ENCODE data around the gene PEDS1. TPM values are rescaled to one million over a fixed set of nuclear protein-coding genes. Genes with fewer than 3 reads are reported as not detected.
"Not testable (repeated sequence)": the region's sequence is repeated elsewhere in the genome, so short reads cannot be mapped to it uniquely, and the experiment has no call there.

Gene PEDS1
- total and polyA plus RNA-seq, 3 experiments from 2014 or later = 20.2 to 26.9 (median 23.6) TPM

GRCh38 chr20:50106669-50107068 is 46.9 kb downstream of the PEDS1 start:
- H3K4me3 Mint-ChIP-seq = peak overlapping the region in 2 of 7 donors; percentile 4 to 51
- ChIA-PET CTCF (interaction anchor here (0.9 to 2.2 kb wide), 3 partner anchors 7 to 23 kb away, joined by 3 to 9 read pairs (median 5); no protein-coding TSS in a partner anchor), POLR2A (interaction anchor here (0.7 kb wide), 1 partner anchor 163 kb away, joined by 5 read pairs; no protein-coding TSS in a partner anchor)
- DNase-seq; H3K9me3 ChIP-seq (ENCODE audit: low read length); H3K27me3 Mint-ChIP-seq; H3K27me3 ChIP-seq (ENCODE audit: insufficient read depth, low read length, poor library complexity, severe bottlenecking); H3K36me3 ChIP-seq (ENCODE audit: insufficient read depth, low read length); H3K9me3 Mint-ChIP-seq; H3K27ac ChIP-seq (ENCODE audit: low read depth, low read length); H3K4me3 ChIP-seq (ENCODE audit: low read length): not testable (repeated sequence)
- peak overlapping the region; percentile 38 to 99 (median 70) for H3K27ac Mint-ChIP-seq
- H3K36me3 Mint-ChIP-seq = peaks cover 2 to 47% (median 3%) of the 10 kb centered on the region in 3 donors
- H3K4me1 ChIP-seq (ENCODE audit: insufficient read depth, low read length) = peaks cover 61% of the 10 kb centered on the region
- peaks cover 80 to 90% (median 85%) of the 10 kb centered on the region in 3 donors for H3K4me1 Mint-ChIP-seq

Other genes with a start within 250 kb of the PEDS1 start
- gene SPATA2, start 238.2 kb downstream of the PEDS1 start, total RNA-seq = 10 to 100 TPM; 15.0 to 16.0 TPM
- gene SPATA2, start 238.2 kb downstream of the PEDS1 start, polyA plus RNA-seq = 5.3 TPM
- gene RNF114, start 217.3 kb downstream of the PEDS1 start, total RNA-seq = 10 to 100 TPM; 64.0 to 67.1 TPM
- gene RNF114, start 217.3 kb downstream of the PEDS1 start, polyA plus RNA-seq = 112 TPM
- under 1 TPM; 0.42 to 0.49 TPM for gene SNAI1, start 170.7 kb downstream of the PEDS1 start, total RNA-seq
- 0.60 TPM for gene SNAI1, start 170.7 kb downstream of the PEDS1 start, polyA plus RNA-seq
- 100 to 1,000 TPM; 160 to 183 TPM for gene UBE2V1, start 40.6 kb downstream of the PEDS1 start, total RNA-seq
- 176 TPM for gene UBE2V1, start 40.6 kb downstream of the PEDS1 start, polyA plus RNA-seq
- gene CEBPB, start 37.1 kb upstream of the PEDS1 start, total RNA-seq = 10 to 100 TPM; 25.3 to 29.1 TPM
- gene CEBPB, start 37.1 kb upstream of the PEDS1 start, polyA plus RNA-seq = 27.0 TPM

All from CD8-positive, alpha-beta memory T cell (primary cell).